ENCODE results near the gene MGAT5B. TPM values are rescaled to one million over a fixed set of nuclear protein-coding genes. Genes with fewer than 3 reads are reported as not detected.
A peak's percentile ranks its signal among the peaks of the same experiment; 100 is the strongest.

MGAT5B gene
- total and polyA plus RNA-seq, 9 of the 15 experiments (the other 6 are each of a cell fraction or from before 2014, with no cell fraction given) = 0.09 to 0.43 (median 0.18) TPM; not detected in 4

- Histone ChIP-seq H3K4me1 (replicated peaks in 1 of 2; ENCODE audit: control insufficient read depth in 2 of 2, insufficient read depth in 2 of 2, low read length in 2 of 2) (peaks cover 36 to 65% of the 10 kb centered on the region in 2 experiments; a peak in 4 of 5 replicates), H3K9ac (ENCODE audit: insufficient read depth in 1 of 2, low read depth in 2 of 2, low read length in 2 of 2) (peak overlapping the region in 1 of 2 experiments; percentile 48; a peak in 1 of 4 replicates), H3K36me3 (ENCODE audit: control insufficient read depth, insufficient read depth, low read length) (no peaks in the 10 kb centered on the region), H3K27me3 (ENCODE audit: control insufficient read depth in 2 of 2, insufficient read depth in 2 of 2, low read length in 2 of 2) (no peaks in the 10 kb centered on the region; a peak in 2 of 5 replicates), H3K9me1 (ENCODE audit: control insufficient read depth, insufficient read depth, low read length) (peaks cover 3% of the 10 kb centered on the region), H3K9me3 (replicated peaks; ENCODE audit: control insufficient read depth, insufficient read depth, low read depth, low read length) (no peaks in the 10 kb centered on the region), H4K20me1 (replicated peaks; ENCODE audit: control insufficient read depth, insufficient read depth, low read length) (no peaks in the 10 kb centered on the region; the same call in 1 of the 2 replicates), H3K27ac (ENCODE audit: extremely low read depth, low read depth, low read length) (no peak overlapping the region), H3K4me3 (no peak overlapping the region), H2AFZ (ENCODE audit: low read depth, low read length) (no peak overlapping the region), H3K79me2 (ENCODE audit: control insufficient read depth, insufficient read depth, low read length) (no peaks in the 10 kb centered on the region), H3K4me2 (ENCODE audit: insufficient read depth, low read length) (no peak overlapping the region)
- in situ Hi-C loops (cut with MboI) (no loop called here), intact Hi-C loops (cut with micrococcal nuclease) (no loop called here)
- ChIA-PET POLR2A (no interaction called here), CTCF (ENCODE audit: low intra/inter-chr PET ratio) (no interaction called here)
- DNase-seq (ENCODE audit: extremely low read depth in 1 of 4, low spot score in 3 of 4) (no peak), FAIRE-seq (no peak), ATAC-seq (no peak)
- 20% methylated on average over 2 of the region's 4 CpGs for WGBS (ENCODE audit: insufficient coverage, low coverage, missing lambda C conversion rate)
- TF ChIP-seq SRSF3 (IDR thresholded peaks at IDR 0.05; ENCODE audit: insufficient read depth, low read length) (no peak), NKRF (IDR thresholded peaks at IDR 0.05; ENCODE audit: borderline replicate concordance) (no peak), NFXL1 (CRISPR knock-in tag; IDR thresholded peaks at IDR 0.05) (no peak), RAD51 (IDR thresholded peaks at IDR 0.05; ENCODE audit: borderline replicate concordance, low read depth) (no peak)
- TF ChIP-seq, protein P1, sequence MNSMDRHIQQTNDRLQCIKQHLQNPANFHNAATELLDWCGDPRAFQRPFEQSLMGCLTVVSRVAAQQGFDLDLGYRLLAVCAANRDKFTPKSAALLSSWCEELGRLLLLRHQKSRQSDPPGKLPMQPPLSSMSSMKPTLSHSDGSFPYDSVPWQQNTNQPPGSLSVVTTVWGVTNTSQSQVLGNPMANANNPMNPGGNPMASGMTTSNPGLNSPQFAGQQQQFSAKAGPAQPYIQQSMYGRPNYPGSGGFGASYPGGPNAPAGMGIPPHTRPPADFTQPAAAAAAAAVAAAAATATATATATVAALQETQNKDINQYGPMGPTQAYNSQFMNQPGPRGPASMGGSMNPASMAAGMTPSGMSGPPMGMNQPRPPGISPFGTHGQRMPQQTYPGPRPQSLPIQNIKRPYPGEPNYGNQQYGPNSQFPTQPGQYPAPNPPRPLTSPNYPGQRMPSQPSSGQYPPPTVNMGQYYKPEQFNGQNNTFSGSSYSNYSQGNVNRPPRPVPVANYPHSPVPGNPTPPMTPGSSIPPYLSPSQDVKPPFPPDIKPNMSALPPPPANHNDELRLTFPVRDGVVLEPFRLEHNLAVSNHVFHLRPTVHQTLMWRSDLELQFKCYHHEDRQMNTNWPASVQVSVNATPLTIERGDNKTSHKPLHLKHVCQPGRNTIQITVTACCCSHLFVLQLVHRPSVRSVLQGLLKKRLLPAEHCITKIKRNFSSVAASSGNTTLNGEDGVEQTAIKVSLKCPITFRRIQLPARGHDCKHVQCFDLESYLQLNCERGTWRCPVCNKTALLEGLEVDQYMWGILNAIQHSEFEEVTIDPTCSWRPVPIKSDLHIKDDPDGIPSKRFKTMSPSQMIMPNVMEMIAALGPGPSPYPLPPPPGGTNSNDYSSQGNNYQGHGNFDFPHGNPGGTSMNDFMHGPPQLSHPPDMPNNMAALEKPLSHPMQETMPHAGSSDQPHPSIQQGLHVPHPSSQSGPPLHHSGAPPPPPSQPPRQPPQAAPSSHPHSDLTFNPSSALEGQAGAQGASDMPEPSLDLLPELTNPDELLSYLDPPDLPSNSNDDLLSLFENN (IDR thresholded peaks at IDR 0.05; ENCODE audit: low read depth in 2 of 2, low read length in 2 of 2) = no peak
- no TSS peak for BruUV-seq (replicated peaks)
These were observed 23.7 kb upstream of the MGAT5B start for GRCh38 chr17:76844485-76844829.
